Kidney epithelial cell (primary cell): Measurements from ENCODE around the gene FLRT1. TPM values are rescaled to one million over a fixed set of nuclear protein-coding genes. Genes with fewer than 3 reads are reported as not detected.

Source experiments
- DNase-seq: peaks from one replicate; pipeline ENCODE4 v3.0.0-alpha.2; 2010; ENCODE audit warnings: low read depth
- H3K27me3 ChIP-seq: 2 replicates; pipeline ENCODE4 v1.6.0; 2011; ENCODE audit warnings: low read length; ENCODE audit not compliant: control insufficient read depth, insufficient read depth
- H3K36me3 ChIP-seq: 2 replicates; pipeline ENCODE4 v1.5.1; 2011; ENCODE audit warnings: low read length; ENCODE audit not compliant: control insufficient read depth, insufficient read depth
- H3K4me3 ChIP-seq: 2 replicates; pipeline ENCODE4 v1.5.1; 2011; ENCODE audit warnings: low read depth, mild to moderate bottlenecking, control low read depth, low read length
- CTCF ChIP-seq: IDR thresholded peaks from 2 replicates; pipeline ENCODE4 v1.5.1; 2011; ENCODE audit warnings: mild to moderate bottlenecking, moderate library complexity, low read length, control low read depth, inconsistent platforms; ENCODE audit not compliant: insufficient read depth, poor library complexity, severe bottlenecking
- total RNA-seq: library from RNA; depleted of rRNA; stranded (reverse); fragments of >200 nt; gene quantifications from 2 replicates; pipeline ENCODE4 v1.2.3, GENCODE V29; 2015

Gene FLRT1
- total RNA-seq, 1 donor from 2014 or later: 0.13 TPM

DNA sequence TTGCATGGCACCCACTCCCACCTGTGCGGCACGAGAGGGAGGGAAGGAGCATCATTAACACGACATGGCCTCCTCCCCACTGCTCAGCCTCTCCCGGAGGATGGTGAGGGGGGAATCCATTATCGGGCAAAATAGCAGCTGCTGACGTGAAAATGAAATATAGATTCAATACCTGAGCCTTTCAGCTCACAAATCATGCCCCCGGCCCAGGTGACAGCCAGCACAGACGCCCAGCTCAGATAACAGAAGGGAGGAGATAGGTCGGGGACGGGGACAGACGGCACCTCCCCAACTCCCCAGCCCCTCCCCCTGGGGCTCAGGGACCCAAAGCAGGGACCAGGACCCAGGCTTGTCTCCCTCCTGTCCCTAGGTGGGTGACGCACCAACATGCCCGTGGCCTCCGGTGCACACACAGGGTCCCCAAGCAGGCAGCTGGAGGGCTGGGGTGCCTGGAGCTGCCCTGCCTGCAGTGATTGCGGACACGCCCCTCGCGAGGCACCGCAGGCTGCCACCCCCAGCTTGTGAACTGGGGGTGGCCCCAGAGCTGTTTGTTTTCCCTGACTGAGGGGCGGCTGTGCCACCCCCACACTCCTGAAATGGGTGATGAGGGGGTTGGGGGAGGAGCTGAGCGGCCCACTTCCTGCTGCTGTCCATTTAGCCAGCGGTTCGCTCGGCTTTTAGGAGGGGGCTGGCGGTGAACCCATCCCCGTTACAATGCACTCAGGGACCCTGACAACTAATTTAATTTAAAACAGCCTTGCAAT is 31.7 kb downstream of the FLRT1 start:
- TF ChIP-seq CTCF: no peak
- Histone ChIP-seq H3K27me3 (peaks cover 64% of the 10 kb centered on the region), H3K36me3 (no peaks in the 10 kb centered on the region), H3K4me3 (no peak overlapping the region)
- no peak for DNase-seq

GRCh38 chr11:64068705-64069400 is 33.1 kb downstream of the FLRT1 start:
- H3K36me3 ChIP-seq: no peaks in the 10 kb centered on the region
- no peak overlapping the region for H3K4me3 ChIP-seq
- TF ChIP-seq CTCF: no peak
- no peak for DNase-seq
- peaks cover 62% of the 10 kb centered on the region for H3K27me3 ChIP-seq

DNA sequence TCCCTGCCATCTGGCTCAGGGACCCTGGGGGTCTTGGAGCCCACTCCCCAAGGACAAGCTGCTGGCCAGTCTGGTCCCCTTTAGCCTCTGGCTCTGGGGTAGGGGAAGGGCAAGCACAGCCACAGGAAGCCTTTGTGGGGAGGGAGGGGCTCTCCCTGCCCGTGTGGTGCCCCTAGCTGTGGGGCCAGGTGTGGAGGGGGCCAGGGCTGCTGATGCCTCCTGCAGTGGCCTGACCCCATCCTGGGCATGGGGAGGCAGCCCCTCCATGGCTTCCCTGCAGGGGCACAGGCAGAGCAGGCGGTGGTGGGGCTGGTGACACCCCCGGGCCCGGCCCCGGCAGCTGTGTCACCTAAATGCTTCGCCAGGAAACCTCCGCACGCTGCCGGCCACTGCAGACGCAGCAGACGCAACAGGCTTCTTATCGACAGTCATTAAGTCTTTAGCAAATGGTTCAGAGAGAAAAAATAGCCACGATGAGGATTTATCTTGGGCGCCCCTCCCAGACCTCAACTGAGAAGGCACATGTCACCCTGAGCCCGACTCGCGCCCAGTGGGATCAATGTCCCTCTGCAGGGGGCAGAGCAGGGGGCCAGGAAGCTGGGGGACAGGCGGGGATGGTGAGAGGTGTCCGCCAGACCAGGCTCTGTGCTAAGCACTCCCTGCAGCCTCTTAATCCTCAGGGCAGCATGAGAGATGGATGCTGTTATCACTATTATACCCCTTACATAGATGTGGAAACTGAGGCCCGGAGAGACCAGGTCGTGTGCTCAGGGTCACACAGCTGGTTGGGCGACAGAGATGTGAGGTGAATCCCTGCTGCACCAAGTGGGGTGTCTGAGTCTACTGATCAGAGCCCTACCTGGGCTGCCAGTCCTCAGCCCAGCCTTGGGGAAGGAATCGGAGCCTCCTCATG is 33.9 kb downstream of the FLRT1 start:
- DNase-seq: no peak
- no peaks in the 10 kb centered on the region for H3K36me3 ChIP-seq
- H3K4me3 ChIP-seq: no peak overlapping the region
- no peak for TF ChIP-seq CTCF
- H3K27me3 ChIP-seq: peaks cover 59% of the 10 kb centered on the region

DNA sequence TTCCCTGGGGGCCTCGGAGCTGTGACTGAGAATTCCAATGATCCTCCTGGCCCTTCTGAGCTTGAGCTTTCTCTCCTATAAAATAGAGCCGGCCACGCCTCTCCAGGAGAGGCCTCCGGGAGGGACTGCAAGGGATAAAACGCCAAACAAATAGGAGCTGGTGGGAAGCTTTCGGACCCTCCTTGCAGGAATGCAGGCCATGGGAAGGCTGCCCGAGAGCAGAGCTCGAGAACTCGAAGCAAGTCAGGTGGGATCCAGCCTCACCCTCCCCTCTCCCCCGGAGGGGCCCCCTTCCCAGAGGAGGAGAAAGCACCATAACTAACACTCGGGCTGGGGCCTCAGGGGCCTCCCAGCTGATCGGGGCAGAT is 34.6 kb downstream of the FLRT1 start:
- no peaks in the 10 kb centered on the region for H3K36me3 ChIP-seq
- H3K27me3 ChIP-seq: peaks cover 53% of the 10 kb centered on the region
- no peak for TF ChIP-seq CTCF
- no peak overlapping the region for H3K4me3 ChIP-seq
- no peak for DNase-seq

- TF ChIP-seq CTCF: no peak
- Histone ChIP-seq H3K27me3 (peaks cover 51% of the 10 kb centered on the region), H3K36me3 (no peaks in the 10 kb centered on the region), H3K4me3 (no peak overlapping the region)
- DNase-seq: no peak
Measured at GRCh38 chr11:64071849-64072248, 36.1 kb downstream of the FLRT1 start.
